Cardiac fibroblast (primary cell): ENCODE measurements around the gene CYTH3.

Experiments used
- DNase-seq, 2 donors: peaks; one replicate each; pipeline versions ENCODE4 v3.0.0 to v3.0.0-alpha.2; 2010; ENCODE audit warnings: low read depth in 2 of 2
- H3K4me3 ChIP-seq, 2 donors: replicated peaks in 1 of 2; 1 replicate in 1 of 2; 2 replicates in 1 of 2; pipeline ENCODE4 v1.5.1; 2011; ENCODE audit warnings: low read depth in 2 of 2, low read length in 2 of 2, mild to moderate bottlenecking in 2 of 2, moderate library complexity in 1 of 2
- CTCF ChIP-seq: IDR thresholded peaks from one replicate; pipeline ENCODE4 v1.5.1; 2011; ENCODE audit warnings: low read depth, mild to moderate bottlenecking, low read length, inconsistent platforms

The CYTH3 gene

GRCh38 chr7:6159524-6160031 lies 112.8 kb downstream of the CYTH3 start:
- no peak for TF ChIP-seq CTCF
- no peak overlapping the region for H3K4me3 ChIP-seq
- no peak for DNase-seq

- TF ChIP-seq CTCF: no peak
Measured at GRCh38 chr7:6159097-6159483, 113.3 kb downstream of the CYTH3 start.

GRCh38 chr7:6158424-6159096 lies 113.9 kb downstream of the CYTH3 start:
- TF ChIP-seq CTCF: no peak
- DNase-seq: no peak
- no peak overlapping the region for H3K4me3 ChIP-seq

More at GRCh38 chr7:6159097-6159483, 113.3 kb downstream of the CYTH3 start:
- DNase-seq: no peak
- H3K4me3 ChIP-seq: no peak overlapping the region

GRCh38 chr7:6157685-6158423 lies 114.6 kb downstream of the CYTH3 start:
- no peak overlapping the region for H3K4me3 ChIP-seq
- DNase-seq: no peak
- TF ChIP-seq CTCF: no peak

- no peak overlapping the region for H3K4me3 ChIP-seq
- DNase-seq: no peak
- no peak for TF ChIP-seq CTCF
Measured at GRCh38 chr7:6156734-6157133, 115.7 kb downstream of the CYTH3 start.

GRCh38 chr7:6155596-6155995 lies 116.8 kb downstream of the CYTH3 start:
- no peak for DNase-seq
- TF ChIP-seq CTCF: no peak
- no peak overlapping the region for H3K4me3 ChIP-seq
